ENCODE results near the gene TNFRSF17.

Gene TNFRSF17

GRCh38 chr16:11972128-11972527, 7.1 kb downstream of the TNFRSF17 start:
- no peak for DNase-seq (ENCODE audit: low read depth)

GRCh38 chr16:11973070-11973469, 8.1 kb downstream of the TNFRSF17 start:
- no peak for DNase-seq (ENCODE audit: low read depth)

GRCh38 chr16:11976850-11977375, 11.9 kb downstream of the TNFRSF17 start:
- no peak for DNase-seq (ENCODE audit: low read depth)

- DNase-seq (ENCODE audit: low read depth) = no peak
Measured at GRCh38 chr16:11977376-11978041, 12.5 kb downstream of the TNFRSF17 start.

- no peak for DNase-seq (ENCODE audit: low read depth)
Measured at GRCh38 chr16:11978080-11978479, 13.1 kb downstream of the TNFRSF17 start.

- DNase-seq (ENCODE audit: low read depth) = no peak
Measured at GRCh38 chr16:11979013-11979672, 14.1 kb downstream of the TNFRSF17 start.

- DNase-seq (ENCODE audit: low read depth) = no peak
Measured at GRCh38 chr16:11980136-11980844, 15.3 kb downstream of the TNFRSF17 start.

GRCh38 chr16:11985250-11985649, 20.2 kb downstream of the TNFRSF17 start:
- DNase-seq (ENCODE audit: low read depth) = no peak

- no peak for DNase-seq (ENCODE audit: low read depth)
Measured at GRCh38 chr16:11986521-11987057, 21.6 kb downstream of the TNFRSF17 start.

GRCh38 chr16:11988258-11988978, 23.4 kb downstream of the TNFRSF17 start:
- DNase-seq (ENCODE audit: low read depth) = no peak

GRCh38 chr16:11990702-11991390, 25.8 kb downstream of the TNFRSF17 start:
- no peak for DNase-seq (ENCODE audit: low read depth)

- no peak for DNase-seq (ENCODE audit: low read depth)
Measured at GRCh38 chr16:11992008-11992584, 27.1 kb downstream of the TNFRSF17 start.

- no peak for DNase-seq (ENCODE audit: low read depth)
Measured at GRCh38 chr16:11992586-11993524, 27.8 kb downstream of the TNFRSF17 start.

- DNase-seq (ENCODE audit: low read depth) = no peak
Measured at GRCh38 chr16:11994143-11995119, 29.4 kb downstream of the TNFRSF17 start.

- DNase-seq (ENCODE audit: low read depth) = no peak
Measured at GRCh38 chr16:11996433-11997330, 31.7 kb downstream of the TNFRSF17 start.

GRCh38 chr16:12000032-12000431, 35.0 kb downstream of the TNFRSF17 start:
- no peak for DNase-seq (ENCODE audit: low read depth)

- no peak for DNase-seq (ENCODE audit: low read depth)
Measured at GRCh38 chr16:12002447-12003006, 37.5 kb downstream of the TNFRSF17 start.

Data from stimulated activated CD8-positive, alpha-beta memory T cell treated with anti-CD3 and anti-CD28 coated beads, Interleukin-7, amount 100 ng/mL, for 24 hours (primary cell).